Adipocyte (in vitro differentiated cells): ENCODE results near the gene PTGES.
A peak's percentile ranks its signal among the peaks of the same experiment; 100 is the strongest.
"Not testable (repeated sequence)": the region's sequence is repeated elsewhere in the genome, so short reads cannot be mapped to it uniquely, and the experiment has no call there.

Experiments used
- DNase-seq: peaks from one replicate; pipeline ENCODE4 v3.0.0-alpha.2; 2015; ENCODE audit warnings: low read depth
- H3K27me3 ChIP-seq: replicated peaks from 2 replicates; pipeline ENCODE4 v1.7.0; 2013; ENCODE audit warnings: mild to moderate bottlenecking, low read length, moderate library complexity; ENCODE audit not compliant: control insufficient read depth, insufficient read depth
- H3K36me3 ChIP-seq: 2 replicates; pipeline ENCODE4 v1.7.0; 2013; ENCODE audit warnings: low read length, mild to moderate bottlenecking, moderate library complexity; ENCODE audit not compliant: control insufficient read depth, insufficient read depth, severe bottlenecking
- H3K4me1 ChIP-seq: 2 replicates; pipeline ENCODE4 v1.7.0; 2013; ENCODE audit warnings: mild to moderate bottlenecking, low read length, moderate library complexity; ENCODE audit not compliant: control insufficient read depth, insufficient read depth
- H3K4me3 ChIP-seq: 2 replicates; pipeline ENCODE4 v1.7.0; 2013; ENCODE audit warnings: mild to moderate bottlenecking, low read length, moderate library complexity
- H3K9ac ChIP-seq: 2 replicates; pipeline ENCODE4 v1.7.0; 2013; ENCODE audit warnings: mild to moderate bottlenecking, low read length, moderate library complexity
- H3K9me3 ChIP-seq: 2 replicates; pipeline ENCODE4 v1.7.0; 2013; ENCODE audit warnings: mild to moderate bottlenecking, low read length, moderate library complexity; ENCODE audit not compliant: control insufficient read depth

The PTGES gene

DNA sequence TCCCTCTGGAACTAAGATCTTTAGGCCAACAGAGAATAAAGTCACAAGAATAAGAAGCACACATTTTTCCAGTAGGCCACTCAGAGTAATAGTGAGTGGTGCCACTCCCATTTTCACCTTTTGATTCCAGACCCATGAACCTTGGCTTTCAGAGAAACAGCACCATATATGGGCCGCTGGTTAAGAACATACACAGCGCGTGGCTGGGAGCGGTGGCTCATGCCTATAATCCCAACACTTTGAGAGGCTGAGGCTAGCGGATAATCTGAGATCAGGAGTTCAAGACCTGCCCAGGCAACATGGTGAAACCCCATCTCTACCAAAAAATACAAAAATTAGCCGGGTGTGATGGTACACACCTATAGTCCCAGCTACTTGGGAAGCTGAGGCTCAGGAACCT is 15.6 kb upstream of the PTGES start:
- no peak for DNase-seq
- no peaks in the 10 kb centered on the region for H3K9me3 ChIP-seq
- no peaks in the 10 kb centered on the region for H3K36me3 ChIP-seq
- no peak overlapping the region for H3K9ac ChIP-seq
- H3K27me3 ChIP-seq = no peaks in the 10 kb centered on the region
- peaks cover 13% of the 10 kb centered on the region for H3K4me1 ChIP-seq
- H3K4me3 ChIP-seq = no peak overlapping the region

DNA sequence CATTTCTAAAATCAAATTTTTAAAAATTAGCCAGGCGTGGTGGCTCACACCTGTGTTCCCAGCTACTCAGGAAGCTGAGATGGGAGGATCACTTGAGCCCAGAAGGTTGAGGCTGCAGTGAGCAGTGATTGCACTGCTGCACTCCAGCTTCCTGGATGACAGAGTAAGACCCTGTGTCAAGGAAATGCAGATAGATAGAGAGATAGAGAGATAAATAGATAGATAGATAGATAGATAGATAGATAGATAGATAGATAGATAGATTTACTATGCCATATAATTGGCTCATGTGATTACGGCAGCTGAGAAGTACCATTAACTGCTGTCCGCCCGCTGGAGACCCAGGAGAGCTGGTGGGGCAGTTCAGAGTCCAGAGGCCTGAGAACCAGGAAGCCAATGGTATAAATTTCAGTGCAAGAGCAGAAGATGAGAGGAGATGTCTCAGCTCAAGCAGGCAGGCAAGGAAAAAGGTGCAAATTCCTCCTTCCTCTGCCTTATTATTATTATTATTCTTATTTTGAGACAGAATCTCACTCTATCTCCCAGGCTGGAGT is 13.0 kb upstream of the PTGES start:
- DNase-seq = no peak
- Histone ChIP-seq H3K9me3 (no peaks in the 10 kb centered on the region), H3K4me1 (peaks cover 35% of the 10 kb centered on the region), H3K9ac (no peak overlapping the region), H3K27me3 (no peaks in the 10 kb centered on the region), H3K36me3 (no peaks in the 10 kb centered on the region), H3K4me3 (no peak overlapping the region)

DNA sequence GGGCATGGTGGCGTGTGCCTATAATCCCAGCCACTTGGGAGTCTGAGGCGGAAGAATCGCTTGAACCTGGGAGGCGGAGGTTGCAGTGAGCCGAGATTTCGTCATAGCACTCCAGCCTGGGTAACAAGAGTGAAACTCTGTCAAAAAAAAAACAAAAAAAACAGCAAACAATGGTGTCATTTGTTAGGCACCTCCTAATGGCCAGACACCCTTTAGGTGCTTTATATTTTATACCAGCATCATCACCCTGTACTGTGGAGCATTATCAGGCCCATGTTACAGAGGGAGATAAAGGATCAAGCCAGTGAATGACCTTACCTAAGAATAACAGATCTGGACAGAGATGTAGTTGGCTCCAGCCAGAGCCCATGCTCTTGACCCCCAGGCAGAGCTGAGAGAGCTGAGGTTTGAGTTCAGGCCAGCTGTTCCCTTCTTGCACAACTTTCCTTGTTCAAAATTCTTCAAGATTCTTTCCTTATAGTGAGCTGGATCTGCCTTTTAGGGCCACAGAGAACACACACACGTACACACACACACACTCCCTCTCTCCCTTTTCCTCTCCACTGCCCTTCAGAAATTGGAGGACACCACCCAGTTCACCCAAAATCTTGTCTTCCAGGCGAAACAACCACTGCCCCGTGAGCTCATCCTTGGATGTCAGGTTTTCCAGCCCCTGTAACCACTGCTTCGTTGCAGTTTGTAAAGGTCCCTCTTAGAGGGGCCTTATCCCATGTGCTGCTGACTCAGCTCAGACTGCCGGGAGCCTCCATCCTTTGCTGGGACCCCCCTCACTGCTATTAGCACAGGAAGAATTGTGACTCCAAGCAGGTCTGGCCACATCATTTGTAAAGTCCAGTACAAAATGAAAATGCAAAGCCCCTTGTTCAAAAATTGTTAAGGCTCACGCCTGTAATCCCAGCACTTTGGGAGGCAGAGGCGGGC is 10.4 kb upstream of the PTGES start:
- Histone ChIP-seq H3K9me3 (no peaks in the 10 kb centered on the region), H3K27me3 (no peaks in the 10 kb centered on the region), H3K4me1 (peaks cover 40% of the 10 kb centered on the region), H3K9ac (peak overlapping the region; percentile 79), H3K4me3 (peak overlapping the region; percentile 35), H3K36me3 (no peaks in the 10 kb centered on the region)
- peak; percentile 89 for DNase-seq

DNA sequence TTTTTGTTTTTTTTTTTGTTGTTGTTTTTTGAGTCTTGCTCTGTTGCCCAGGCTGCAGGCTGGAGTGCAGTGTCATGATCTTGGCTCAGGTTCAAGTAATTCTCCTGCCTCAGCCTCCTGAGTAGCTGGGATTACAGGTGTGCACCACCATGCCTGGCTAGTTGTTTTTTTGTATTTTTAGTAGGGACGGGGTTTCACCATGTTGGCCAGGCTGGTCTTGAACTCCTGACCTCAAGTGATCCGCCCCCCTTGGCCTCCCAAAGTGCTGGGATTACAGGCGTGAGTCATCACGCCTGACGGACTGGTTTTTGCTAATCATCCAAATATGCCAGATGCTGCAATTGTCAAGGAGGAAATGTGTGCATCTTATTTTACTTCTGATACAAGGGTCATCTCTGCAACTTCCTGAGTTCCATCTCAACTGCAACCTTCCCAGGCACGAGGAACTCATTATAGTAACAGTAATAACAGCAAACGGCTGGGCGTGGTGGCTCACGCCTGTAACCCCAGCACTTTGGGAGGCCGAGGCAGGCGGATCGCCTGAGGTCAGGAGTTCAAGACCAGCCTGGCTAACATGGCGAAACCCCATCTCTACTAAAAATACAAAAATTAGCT is 9.6 kb upstream of the PTGES start:
- Histone ChIP-seq H3K9ac (peak overlapping the region; percentile 79), H3K4me3 (peak overlapping the region; percentile 35), H3K4me1 (peaks cover 40% of the 10 kb centered on the region)
- not testable (repeated sequence) for H3K9me3 ChIP-seq, H3K36me3 ChIP-seq, H3K27me3 ChIP-seq
- peak; percentile 84 for DNase-seq

DNA sequence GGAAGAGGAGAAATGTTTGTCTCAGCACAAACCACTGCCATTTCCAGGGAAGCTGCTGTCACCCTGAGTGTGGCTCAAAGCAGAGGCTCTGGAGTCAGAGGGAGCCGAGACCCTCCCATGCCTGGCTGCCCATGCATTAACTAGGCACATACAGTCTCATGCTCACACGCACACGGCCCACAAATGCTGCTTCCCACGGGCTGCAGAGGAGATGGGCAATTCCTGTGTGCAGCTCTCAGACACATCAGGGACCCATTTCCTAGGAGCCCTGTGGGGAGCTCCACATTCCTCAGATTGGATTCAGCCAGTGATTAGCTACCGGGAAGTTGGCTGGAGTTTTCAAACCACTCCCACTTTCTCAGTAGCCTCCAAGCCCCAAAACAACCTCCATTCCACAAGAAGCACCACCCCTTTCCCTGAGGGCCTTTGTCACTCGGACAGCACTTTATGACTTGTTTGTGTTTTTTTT is 9.1 kb upstream of the PTGES start:
- Histone ChIP-seq H3K9me3 (no peaks in the 10 kb centered on the region), H3K27me3 (no peaks in the 10 kb centered on the region), H3K4me3 (peak overlapping the region; percentile 6), H3K9ac (peak overlapping the region; percentile 79), H3K4me1 (peaks cover 40% of the 10 kb centered on the region), H3K36me3 (no peaks in the 10 kb centered on the region)
- DNase-seq = peak; percentile 73

DNA sequence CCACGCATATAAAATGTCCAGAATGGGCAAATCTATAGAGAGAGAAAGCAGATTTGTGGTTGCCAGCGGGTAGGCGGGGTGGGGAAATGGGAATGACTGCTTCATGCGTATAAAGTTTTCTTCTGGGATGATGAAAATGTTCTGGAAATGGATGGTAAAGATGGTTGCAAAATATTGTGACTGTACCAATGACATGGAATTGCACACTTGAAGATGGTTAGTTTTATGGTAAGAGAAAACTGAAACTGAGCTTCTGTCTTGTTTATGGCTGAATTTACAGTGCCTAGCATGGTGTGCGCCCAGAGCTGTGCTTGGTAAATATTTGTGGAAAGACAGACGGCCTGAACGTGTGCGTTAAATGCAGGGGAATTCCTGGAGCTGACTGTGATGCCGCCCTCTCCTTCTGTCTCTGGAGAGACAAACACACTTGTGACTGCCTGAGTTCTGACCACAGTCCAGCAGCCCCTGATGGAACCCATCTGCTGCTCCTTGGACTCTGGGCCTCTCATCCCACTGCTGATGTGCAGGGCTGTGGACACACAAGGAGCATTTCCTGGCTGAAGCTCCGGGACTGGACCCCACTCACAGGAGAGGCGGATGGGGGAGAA is 8.6 kb upstream of the PTGES start:
- H3K27me3 ChIP-seq = no peaks in the 10 kb centered on the region
- H3K36me3 ChIP-seq = no peaks in the 10 kb centered on the region
- peaks cover 40% of the 10 kb centered on the region for H3K4me1 ChIP-seq
- peak overlapping the region; percentile 6 for H3K4me3 ChIP-seq
- no peaks in the 10 kb centered on the region for H3K9me3 ChIP-seq
- H3K9ac ChIP-seq = peak overlapping the region; percentile 79
- peak; percentile 75 for DNase-seq

DNA sequence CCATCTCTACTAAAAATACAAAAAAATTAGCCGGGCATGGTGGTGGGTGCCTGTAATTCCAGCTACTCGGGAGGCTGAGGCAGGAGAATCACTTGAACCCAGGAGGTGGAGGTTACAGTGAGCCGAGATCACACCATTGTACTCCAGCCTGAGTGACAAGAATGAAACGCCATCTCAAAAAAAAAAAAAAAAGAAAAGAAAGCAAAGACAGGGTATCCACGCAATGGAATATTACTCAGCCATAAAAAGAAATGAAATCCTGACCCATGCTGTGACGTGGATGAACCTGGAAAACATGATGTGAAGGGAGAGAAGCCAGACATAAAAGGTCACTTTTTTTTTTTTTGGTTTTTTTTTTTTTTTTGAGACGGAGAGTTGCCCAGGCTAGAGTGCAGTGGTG is 7.9 kb upstream of the PTGES start:
- Histone ChIP-seq H3K4me3 (peak overlapping the region; percentile 6), H3K4me1 (peaks cover 40% of the 10 kb centered on the region)
- DNase-seq, H3K27me3 ChIP-seq, H3K9me3 ChIP-seq, H3K9ac ChIP-seq, H3K36me3 ChIP-seq: not testable (repeated sequence)

DNA sequence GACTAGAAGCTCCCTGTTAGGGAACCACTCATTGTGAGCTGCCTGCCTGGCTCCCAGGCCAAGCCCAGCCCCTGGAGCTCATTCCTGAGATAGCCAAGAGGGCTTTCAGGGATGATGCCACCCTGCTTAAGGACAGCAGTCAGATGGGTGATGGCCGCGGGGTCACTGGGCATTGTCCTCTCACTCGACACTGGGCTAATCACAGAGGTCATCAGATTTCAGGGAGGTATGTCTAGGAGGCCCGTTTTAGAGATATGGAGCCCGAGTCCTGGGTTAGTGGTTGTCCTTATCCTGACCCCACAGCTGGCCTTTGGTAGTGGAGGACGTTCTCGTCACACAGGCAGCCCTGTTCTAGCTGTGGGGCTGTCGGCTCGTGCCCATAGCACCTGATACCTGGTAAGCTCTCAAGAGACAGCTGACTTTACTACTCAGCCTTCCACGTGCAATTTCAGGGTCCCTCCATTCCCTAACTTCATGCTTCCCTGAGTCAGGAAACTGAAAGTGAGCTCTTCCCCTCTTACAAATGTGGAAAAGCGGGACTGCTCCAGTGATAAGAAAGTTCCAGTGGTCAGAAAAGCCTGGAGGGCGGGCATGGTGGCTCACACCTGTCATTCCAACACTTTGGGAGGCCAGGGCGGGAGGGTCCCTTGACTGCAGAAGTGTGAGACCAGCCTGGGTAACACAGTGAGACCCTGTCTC is 7.1 kb upstream of the PTGES start:
- H3K4me1 ChIP-seq = peaks cover 40% of the 10 kb centered on the region
- H3K27me3 ChIP-seq = no peaks in the 10 kb centered on the region
- no peak for DNase-seq
- H3K36me3 ChIP-seq = no peaks in the 10 kb centered on the region
- no peak overlapping the region for H3K4me3 ChIP-seq
- H3K9me3 ChIP-seq = no peaks in the 10 kb centered on the region
- no peak overlapping the region for H3K9ac ChIP-seq

DNA sequence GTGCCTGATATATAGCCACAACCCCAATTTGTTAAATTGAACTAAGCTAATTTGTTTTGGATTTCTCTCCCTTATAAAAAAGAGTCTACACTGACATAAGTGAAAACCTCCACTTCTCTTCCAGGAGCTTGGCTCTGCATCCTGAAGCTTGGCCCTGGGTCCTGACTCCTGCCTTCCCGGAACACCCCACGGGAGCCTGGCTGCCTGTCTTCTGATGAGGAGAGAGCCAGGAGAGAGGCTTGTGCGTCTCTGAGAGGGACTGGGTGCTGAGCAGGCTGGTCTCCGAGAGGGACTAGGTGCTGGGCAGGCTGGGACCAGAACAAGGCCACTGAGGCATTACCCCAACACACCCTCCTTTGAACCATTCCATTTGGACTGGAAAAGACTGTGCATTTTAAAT is 6.5 kb upstream of the PTGES start:
- Histone ChIP-seq H3K4me3 (no peak overlapping the region), H3K36me3 (no peaks in the 10 kb centered on the region), H3K27me3 (no peaks in the 10 kb centered on the region), H3K9ac (no peak overlapping the region), H3K4me1 (peaks cover 40% of the 10 kb centered on the region), H3K9me3 (no peaks in the 10 kb centered on the region)
- no peak for DNase-seq

DNA sequence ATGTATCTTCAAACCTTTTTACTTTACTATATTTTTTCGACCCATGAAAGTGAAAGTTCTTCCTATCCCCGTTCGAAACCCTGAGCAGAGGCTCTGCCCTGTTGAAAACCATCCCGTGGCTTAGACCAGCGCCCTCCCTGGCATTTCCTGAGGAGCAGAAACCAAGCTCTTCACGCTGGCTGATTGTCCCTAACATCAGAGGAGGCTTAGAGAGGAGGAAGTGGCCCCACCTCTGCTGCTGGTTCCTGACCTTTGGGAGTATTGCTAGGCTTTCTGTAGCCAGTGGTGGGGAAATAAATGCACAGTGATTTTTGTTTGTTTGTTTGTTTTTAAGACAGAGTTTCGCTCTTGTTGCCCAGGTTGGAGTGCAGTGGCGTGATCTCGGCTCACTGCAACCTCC is 4.2 kb upstream of the PTGES start:
- no peaks in the 10 kb centered on the region for H3K27me3 ChIP-seq
- no peak overlapping the region for H3K4me3 ChIP-seq
- H3K36me3 ChIP-seq = no peaks in the 10 kb centered on the region
- no peaks in the 10 kb centered on the region for H3K9me3 ChIP-seq
- DNase-seq = peak; percentile 41
- no peak overlapping the region for H3K9ac ChIP-seq
- peaks cover 34% of the 10 kb centered on the region for H3K4me1 ChIP-seq
